DMS79 (cell line): ENCODE results near the gene DYNLT2B.
"Not testable (repeated sequence)": the region's sequence is repeated elsewhere in the genome, so short reads cannot be mapped to it uniquely, and the experiment has no call there.

Source experiments
- DNase-seq: peaks from one replicate; lab custom pipeline; 2025; lab: John Stamatoyannopoulos, UW

The DYNLT2B gene

DNA sequence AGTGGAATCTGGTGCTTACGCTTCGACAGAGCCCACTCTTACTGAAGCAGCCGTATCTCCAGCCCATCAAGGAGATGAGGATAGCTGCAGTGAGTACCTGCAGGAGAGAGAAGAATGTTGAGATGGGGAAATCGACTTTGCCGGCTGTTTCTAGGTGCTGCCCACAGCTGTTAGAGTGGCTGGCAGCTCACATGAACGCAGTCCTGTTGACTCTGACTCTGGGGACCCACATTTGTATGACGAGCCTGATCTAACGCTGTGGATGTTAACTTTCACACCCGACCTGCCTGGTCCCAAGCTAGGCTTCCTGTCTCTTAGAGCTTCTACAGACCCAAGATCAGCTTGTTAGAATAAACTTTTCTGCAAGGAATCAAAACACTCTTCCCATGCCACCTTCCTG, 8.9 kb upstream of the DYNLT2B start:
- DNase-seq: no peak

- DNase-seq: no peak
These were observed 5.7 kb upstream of the DYNLT2B start for GRCh38 chr3:196323691-196324090.

- no peak for DNase-seq
These were observed 5.0 kb upstream of the DYNLT2B start for GRCh38 chr3:196323016-196323415.

DNA sequence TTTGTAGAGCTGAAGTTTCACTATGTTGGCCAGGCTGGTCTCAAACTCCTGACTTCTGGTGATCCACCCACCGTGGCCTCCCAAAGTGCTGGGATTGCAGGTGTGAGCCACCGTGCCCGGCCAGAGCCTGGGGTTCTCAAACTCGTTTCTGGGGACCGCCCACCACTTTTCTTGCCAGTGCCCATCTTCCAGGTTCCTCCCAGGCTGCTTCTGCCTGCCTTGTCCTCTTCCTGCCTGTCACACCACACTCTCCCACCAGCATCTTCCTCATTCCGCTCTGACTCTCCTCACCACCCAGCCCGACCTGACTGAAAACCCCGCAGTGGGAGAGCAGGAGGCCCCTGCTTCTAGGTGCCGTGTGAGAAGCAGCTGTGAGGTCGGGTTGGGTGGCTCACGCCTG, 3.1 kb upstream of the DYNLT2B start:
- DNase-seq: no peak

DNA sequence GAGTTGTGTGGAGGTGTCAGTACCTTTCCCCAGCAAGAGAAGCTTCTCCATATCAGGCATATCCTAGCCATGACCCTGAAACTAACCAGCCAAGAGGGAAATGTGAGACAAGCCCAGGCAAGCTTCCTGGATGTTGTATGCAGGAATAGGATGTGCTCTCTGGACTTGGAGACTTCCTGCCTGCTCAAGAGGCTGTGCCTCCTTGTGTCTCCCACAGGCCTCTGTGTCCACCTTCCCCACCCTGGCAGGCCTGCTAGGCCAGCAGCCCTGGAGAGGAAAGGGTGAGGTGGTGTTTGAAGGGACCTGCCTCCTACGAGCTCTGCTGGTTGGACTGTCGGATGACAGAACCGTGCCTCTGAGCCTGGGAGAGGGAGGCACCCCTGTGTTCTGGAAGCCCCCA, 2.1 kb upstream of the DYNLT2B start:
- no peak for DNase-seq

- DNase-seq: not testable (repeated sequence)
These were observed 997 bp downstream of the DYNLT2B start for GRCh38 chr3:196316799-196317686.

DNA sequence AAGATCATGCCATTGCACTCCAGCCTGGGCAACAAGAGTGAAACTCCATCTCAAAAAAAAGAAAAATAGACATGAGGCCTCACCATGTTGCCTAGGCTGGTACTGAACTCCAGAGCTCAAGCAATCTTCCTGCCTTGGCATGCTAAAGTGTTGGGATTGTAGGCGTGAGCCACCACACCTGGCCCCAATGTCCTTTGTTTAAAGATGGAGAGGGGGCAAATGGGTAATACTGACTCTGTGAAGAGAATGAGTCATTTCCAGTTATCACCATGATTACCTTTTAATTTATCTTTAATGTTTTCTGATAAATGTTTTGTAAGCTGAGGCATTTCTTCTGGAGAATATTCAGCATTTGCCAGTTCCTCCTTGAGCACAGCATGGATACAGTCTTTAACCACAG, 2.2 kb downstream of the DYNLT2B start:
- no peak for DNase-seq

- no peak for DNase-seq
These were observed 3.4 kb downstream of the DYNLT2B start for GRCh38 chr3:196314597-196314996.

GRCh38 chr3:196314086-196314485, 4.0 kb downstream of the DYNLT2B start:
- DNase-seq: not testable (repeated sequence)

- DNase-seq: not testable (repeated sequence)
These were observed 15.1 kb downstream of the DYNLT2B start for GRCh38 chr3:196302960-196303359.

DNA sequence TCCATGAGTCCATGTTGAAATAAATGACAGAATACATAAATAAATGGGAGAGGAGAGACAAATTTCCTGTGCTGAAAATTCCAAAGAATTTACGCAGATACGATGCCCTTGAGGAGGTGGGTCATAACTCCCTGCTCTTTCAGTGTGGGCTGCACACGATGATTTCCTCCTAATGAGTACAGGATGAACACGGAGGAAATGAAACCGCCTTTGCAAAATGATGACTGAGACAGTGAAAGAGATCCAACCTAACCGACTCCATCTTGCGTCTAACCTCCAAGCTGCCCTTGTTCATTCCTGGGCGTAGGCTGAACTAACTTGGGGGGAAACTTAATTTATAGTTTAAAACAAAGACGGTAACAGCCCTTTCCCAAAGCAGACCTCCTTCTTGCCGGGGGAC, 15.5 kb downstream of the DYNLT2B start:
- not testable (repeated sequence) for DNase-seq

DNA sequence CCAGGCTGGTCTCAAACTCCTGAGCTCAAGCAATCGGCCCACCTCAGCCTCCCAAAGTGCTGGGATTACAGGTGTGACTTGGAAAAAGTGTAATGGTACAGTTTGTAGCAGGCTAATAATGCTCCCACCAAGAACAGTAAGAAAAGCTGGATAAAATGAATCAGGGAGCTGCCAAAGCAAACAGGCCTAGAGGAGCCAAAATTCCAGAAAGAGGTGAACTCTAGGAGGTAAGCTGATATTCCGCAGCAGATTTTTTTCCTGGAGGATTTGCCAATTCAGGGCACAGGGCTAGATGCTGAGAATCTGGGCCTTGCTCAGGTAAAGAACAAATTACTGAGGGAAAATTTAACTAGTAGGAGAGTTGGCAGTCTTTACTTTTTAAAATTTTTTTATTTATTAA, 19.5 kb downstream of the DYNLT2B start:
- no peak for DNase-seq

GRCh38 chr3:196292286-196292923, 25.6 kb downstream of the DYNLT2B start:
- DNase-seq: no peak

- peak; percentile 42 for DNase-seq
These were observed 29.9 kb downstream of the DYNLT2B start for GRCh38 chr3:196288141-196288460.

GRCh38 chr3:196287440-196288140, 30.4 kb downstream of the DYNLT2B start, which contains the start of gene PCYT1A:
Gene PCYT1A (minus strand): TSS chr3:196287726. CDS start chr3:196270531, 17,195 bp downstream.
- DNase-seq: peak; percentile 97

DNA sequence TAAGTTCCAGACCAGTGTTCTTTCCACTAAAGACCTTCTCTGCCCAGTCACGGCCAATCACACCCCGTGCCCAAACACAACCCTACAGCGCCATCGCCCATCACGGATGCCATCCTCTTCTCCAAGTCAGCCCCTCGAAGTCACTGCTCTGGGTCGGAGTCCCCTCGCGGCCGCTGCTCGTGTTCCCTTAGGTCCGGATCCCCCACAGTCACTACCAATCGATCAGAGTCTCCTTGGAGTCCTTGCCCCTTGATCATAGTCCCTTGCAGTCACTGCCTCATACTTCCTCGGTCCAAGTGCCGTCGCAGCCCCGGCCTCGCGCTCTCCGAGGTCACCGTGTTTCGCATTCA, 31.0 kb downstream of the DYNLT2B start:
- no peak for DNase-seq

DNA sequence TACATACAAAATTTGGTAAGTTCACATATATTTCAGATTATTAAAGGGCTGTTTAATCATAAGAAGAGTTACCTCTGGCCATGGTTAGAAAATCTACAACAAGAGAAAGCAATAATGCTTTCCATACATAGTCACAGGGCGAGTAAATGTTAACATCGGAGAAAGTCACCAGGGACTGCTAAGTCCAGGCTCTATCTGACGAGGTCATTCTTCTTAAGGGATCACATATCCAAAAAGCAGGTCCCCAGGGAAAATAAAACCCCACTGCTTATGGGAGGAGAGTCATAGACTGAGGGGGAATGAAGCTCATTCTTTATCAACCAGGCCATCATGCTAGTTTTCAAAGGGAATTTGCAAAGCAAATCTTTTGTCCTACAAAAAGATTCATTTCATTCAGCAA, 33.6 kb downstream of the DYNLT2B start:
- no peak for DNase-seq

GRCh38 chr3:196281962-196282361, 36.1 kb downstream of the DYNLT2B start:
- no peak for DNase-seq

- no peak for DNase-seq
These were observed 37.2 kb downstream of the DYNLT2B start for GRCh38 chr3:196280689-196281440.

- no peak for DNase-seq
These were observed 42.9 kb downstream of the DYNLT2B start for GRCh38 chr3:196275126-196275525.

DNA sequence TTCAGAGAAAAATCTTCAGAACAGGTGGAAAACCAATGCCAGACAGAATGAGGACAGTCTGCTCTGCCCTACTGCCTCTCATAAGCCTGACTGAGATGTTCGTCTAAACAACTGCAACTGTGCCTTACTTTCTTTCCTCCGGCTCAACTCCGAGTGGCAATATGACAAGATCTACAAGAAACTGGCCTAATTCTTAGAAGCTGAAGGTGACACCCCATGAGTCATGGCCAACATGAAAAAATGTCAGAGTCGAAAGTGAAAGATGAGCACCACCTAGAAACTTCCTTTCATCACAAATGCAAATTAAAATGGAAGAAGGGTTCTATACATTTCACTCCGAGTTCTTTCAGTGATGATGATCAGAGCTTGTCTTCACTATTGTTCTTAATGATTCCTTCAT, 43.5 kb downstream of the DYNLT2B start:
- no peak for DNase-seq

DNA sequence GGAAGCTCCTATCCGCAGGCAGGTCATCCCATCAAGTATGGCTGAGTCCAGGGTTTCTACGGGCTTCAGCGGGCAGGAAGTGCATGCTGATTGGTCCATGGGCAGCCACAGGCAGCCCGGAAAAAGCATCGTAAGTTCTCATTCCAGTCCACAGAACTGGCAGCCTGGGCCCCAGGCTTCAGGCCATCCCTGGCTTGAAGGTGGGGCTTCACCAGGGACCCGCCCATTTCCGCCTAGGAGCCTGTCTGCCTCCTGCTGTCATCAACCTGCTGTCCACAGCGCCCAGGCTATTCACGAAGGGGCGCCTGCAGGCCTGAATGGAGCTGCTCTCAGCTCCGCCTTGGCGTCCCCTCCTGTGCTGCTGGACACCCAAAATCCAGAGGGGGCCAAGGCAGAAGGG, 44.4 kb downstream of the DYNLT2B start:
- DNase-seq: no peak
